Loucy (cell line): Measurements from ENCODE around the gene AUH.

Experiments used
- CTCF ChIP-seq: fragments of 200-600 bp; sonication (generic); conservative IDR thresholded peaks from 2 replicates; pipeline ENCODE4 v1.5.1; 2014; ENCODE audit warnings: mild to moderate bottlenecking, antibody characterized with exemption, low read length
- EZH2phosphoT487 ChIP-seq: fragments of 200-600 bp; IDR thresholded peaks from 2 replicates; pipeline ENCODE4 v1.6.1; 2018; ENCODE audit warnings: antibody characterized with exemption, mild to moderate bottlenecking, moderate library complexity, borderline replicate concordance

- TF ChIP-seq CTCF (no peak), EZH2phosphoT487 (no peak)
These were observed 153.3 kb downstream of the AUH start for GRCh38 chr9:91208419-91208745.
